Thyroid gland (tissue), 4 donors: ENCODE data around the gene SHISAL1. TPM values are rescaled to one million over a fixed set of nuclear protein-coding genes. Genes with fewer than 3 reads are reported as not detected.

Experiments used
- DNase-seq, 2 donors: peaks; one replicate each; pipeline ENCODE4 v3.0.0-alpha.2; 2019
- H3K27ac ChIP-seq, 3 donors: fragments of 200-600 bp; sonication (generic); 1 replicate in 2 of 3; 2 replicates in 1 of 3; pipeline ENCODE4 v1.5.1; 2016 to 2019; ENCODE audit warnings: mild to moderate bottlenecking in 1 of 3, moderate library complexity in 1 of 3
- H3K27me3 ChIP-seq: fragments of 200-600 bp; sonication (generic); one replicate; pipeline ENCODE4 v1.5.1; 2019
- H3K36me3 ChIP-seq, 2 donors: fragments of 200-600 bp; sonication (generic); one replicate each; pipeline ENCODE4 v1.5.1; 2016 to 2019
- H3K4me1 ChIP-seq, 2 donors: fragments of 200-600 bp; sonication (generic); one replicate each; pipeline ENCODE4 v1.5.1; 2017 to 2019
- H3K4me3 ChIP-seq, 3 donors: fragments of 200-600 bp; sonication (generic); replicated peaks in 1 of 3; 1 replicate in 2 of 3; 2 replicates in 1 of 3; pipeline ENCODE4 v1.5.1; 2016; ENCODE audit warnings: mild to moderate bottlenecking in 1 of 3
- H3K9me3 ChIP-seq: fragments of 200-600 bp; sonication (generic); one replicate; pipeline ENCODE4 v1.5.1; 2017
- POLR2A ChIP-seq, 2 donors: fragments of 450-650 bp; IDR thresholded peaks; one replicate each; pipeline ENCODE4 v1.6.1; 2017; ENCODE audit warnings: antibody characterized with exemption in 2 of 2, mild to moderate bottlenecking in 2 of 2, moderate library complexity in 1 of 2
- WGBS, 2 donors: methylation state at CpG; one replicate each; pipeline ENCODE4 v1.1.5; 2017; 5-methylcytosine and 5-hydroxymethylcytosine counted together
- intact Hi-C: fragments of 100-400 bp; cut with DNase I; formaldehyde crosslinking; loops from one replicate; pipeline ENCODE4 v1.15.1; 2023
- total RNA-seq, 4 donors: library from RNA; depleted of rRNA; stranded (reverse); fragments of >200 nt; gene quantifications; one replicate each; pipeline ENCODE4 v1.2.3, GENCODE V29; 2016
- TF ChIP-seq, protein P1 (sequence below), 6 experiments: fragments of 200-600 bp in 3 of 6; fragments of 450-650 bp in 3 of 6; sonication (generic) in 3 of 6; IDR thresholded peaks; one replicate each; pipeline ENCODE4 v1.5.1; 2016 to 2019; ENCODE audit warnings: antibody characterized with exemption in 6 of 6, mild to moderate bottlenecking in 2 of 6, inconsistent platforms in 1 of 6, moderate library complexity in 1 of 6

Gene SHISAL1
- total RNA-seq, 4 donors from 2014 or later = 0.22 to 1.9 (median 1.0) TPM

DNA sequence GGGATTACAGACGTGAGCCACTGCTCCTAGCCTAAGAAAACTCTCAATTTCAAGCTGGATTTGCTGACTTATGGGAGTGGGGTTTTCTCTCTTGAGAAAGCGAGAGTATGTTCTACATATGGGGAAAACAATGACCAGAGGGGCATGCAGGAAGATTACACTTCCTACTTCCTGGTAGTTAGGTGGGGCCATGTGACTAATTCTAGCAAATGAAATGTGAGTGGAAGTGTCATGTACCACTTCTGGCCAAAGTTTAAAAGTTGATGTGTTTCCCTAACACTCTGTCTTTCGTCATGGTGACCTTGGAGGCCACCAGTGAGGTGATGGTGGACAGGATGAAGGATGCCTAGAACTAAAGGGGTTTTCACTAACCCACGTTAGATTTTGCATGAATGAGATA, 81.5 kb downstream of the SHISAL1 start:
- 81 to 89% methylated on average over 4 of the region's 4 CpGs for WGBS, 2 donors
- Histone ChIP-seq H3K9me3 (no peaks in the 10 kb centered on the region), H3K4me3 (no peak overlapping the region), H3K4me1 (no peaks in the 10 kb centered on the region), H3K27me3 (no peaks in the 10 kb centered on the region), H3K27ac (no peak overlapping the region), H3K36me3 (no peaks in the 10 kb centered on the region)
- no peak for TF ChIP-seq POLR2A (IDR thresholded peaks at IDR 0.05)
- TF ChIP-seq, protein P1, sequence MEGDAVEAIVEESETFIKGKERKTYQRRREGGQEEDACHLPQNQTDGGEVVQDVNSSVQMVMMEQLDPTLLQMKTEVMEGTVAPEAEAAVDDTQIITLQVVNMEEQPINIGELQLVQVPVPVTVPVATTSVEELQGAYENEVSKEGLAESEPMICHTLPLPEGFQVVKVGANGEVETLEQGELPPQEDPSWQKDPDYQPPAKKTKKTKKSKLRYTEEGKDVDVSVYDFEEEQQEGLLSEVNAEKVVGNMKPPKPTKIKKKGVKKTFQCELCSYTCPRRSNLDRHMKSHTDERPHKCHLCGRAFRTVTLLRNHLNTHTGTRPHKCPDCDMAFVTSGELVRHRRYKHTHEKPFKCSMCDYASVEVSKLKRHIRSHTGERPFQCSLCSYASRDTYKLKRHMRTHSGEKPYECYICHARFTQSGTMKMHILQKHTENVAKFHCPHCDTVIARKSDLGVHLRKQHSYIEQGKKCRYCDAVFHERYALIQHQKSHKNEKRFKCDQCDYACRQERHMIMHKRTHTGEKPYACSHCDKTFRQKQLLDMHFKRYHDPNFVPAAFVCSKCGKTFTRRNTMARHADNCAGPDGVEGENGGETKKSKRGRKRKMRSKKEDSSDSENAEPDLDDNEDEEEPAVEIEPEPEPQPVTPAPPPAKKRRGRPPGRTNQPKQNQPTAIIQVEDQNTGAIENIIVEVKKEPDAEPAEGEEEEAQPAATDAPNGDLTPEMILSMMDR (IDR thresholded peaks at IDR 0.05) = no peak
- intact Hi-C loops = no loop called here
- no peak for DNase-seq

DNA sequence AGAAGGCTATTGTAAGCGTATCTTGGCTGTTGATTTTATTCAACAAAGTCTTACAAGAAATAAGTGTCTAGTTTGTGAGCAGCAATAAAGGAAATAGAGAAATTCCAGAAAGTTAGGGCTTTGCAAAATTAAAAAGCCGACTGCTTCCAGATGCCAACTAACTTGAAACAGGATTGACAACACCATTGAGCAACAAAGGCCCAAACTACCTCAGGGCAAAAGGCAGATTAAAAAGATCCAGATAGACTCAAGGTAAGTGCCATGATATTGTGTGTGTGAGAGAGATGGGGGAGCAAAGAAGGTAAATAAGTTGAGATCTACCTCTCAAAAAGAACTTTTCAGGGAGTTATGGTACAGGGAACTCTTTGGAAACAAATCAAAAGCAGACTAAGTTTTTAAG, 82.9 kb downstream of the SHISAL1 start:
- 90 to 94% methylated on average over 2 of the region's 2 CpGs for WGBS, 2 donors
- no peak for TF ChIP-seq POLR2A (IDR thresholded peaks at IDR 0.05)
- TF ChIP-seq, protein P1 (IDR thresholded peaks at IDR 0.05) = no peak

DNA sequence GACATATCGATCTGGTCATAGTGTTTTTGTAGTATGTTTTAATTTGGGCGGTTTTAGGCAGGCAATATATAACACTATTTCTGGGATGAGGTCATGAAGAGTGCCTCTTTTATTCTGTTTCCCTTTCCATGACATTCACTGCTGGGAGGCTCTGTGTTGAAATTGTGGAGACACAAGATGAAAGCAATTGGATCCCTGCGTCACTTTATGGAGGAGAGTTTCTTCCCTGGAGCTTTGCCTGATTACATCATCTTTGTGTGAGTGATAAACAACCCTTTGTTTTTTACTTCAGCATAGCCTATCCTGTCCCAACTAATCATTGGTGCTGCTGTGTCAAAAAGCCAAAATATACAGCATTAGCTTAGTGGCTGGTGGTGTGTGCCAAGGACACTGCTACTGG, 83.4 kb downstream of the SHISAL1 start:
- Histone ChIP-seq H3K27ac (no peak overlapping the region), H3K4me3 (no peak overlapping the region), H3K36me3 (no peaks in the 10 kb centered on the region), H3K4me1 (no peaks in the 10 kb centered on the region), H3K27me3 (no peaks in the 10 kb centered on the region), H3K9me3 (no peaks in the 10 kb centered on the region)
- DNase-seq = no peak
- no peak for TF ChIP-seq POLR2A (IDR thresholded peaks at IDR 0.05)
- TF ChIP-seq, protein P1 (IDR thresholded peaks at IDR 0.05) = no peak
- WGBS, 2 donors = 91% methylated on average over 3 of the region's 3 CpGs
- intact Hi-C loops = no loop called here

More for the DNA sequence above, 82.9 kb downstream of the SHISAL1 start:
- Histone ChIP-seq H3K9me3 (no peaks in the 10 kb centered on the region), H3K27ac (no peak overlapping the region), H3K4me3 (no peak overlapping the region), H3K4me1 (no peaks in the 10 kb centered on the region), H3K27me3 (no peaks in the 10 kb centered on the region), H3K36me3 (no peaks in the 10 kb centered on the region)
- intact Hi-C loops = no loop called here
- DNase-seq = no peak

DNA sequence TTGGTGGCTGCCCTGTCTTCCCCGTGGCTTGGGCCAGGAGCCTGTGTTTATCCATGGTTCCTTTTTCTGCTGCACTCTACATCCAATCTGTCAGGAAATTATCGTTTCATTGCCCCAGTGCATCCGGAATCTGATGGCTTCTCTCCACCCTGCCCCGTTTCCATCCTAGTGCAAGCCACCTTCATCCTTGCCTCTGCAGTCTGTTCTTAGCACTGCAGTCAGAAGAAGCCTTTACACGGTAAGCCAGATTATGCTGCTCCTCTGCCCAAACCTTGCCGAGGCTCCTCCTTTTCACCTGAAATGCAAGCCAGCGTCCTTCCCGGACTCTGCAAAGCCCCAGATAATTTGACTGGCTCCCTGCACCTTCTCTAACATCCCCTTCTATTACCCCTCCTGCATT, 86.9 kb downstream of the SHISAL1 start:
- DNase-seq = no peak
- Histone ChIP-seq H3K36me3 (no peaks in the 10 kb centered on the region), H3K4me3 (no peak overlapping the region), H3K27me3 (no peaks in the 10 kb centered on the region), H3K9me3 (no peaks in the 10 kb centered on the region), H3K4me1 (no peaks in the 10 kb centered on the region), H3K27ac (no peak overlapping the region)
- TF ChIP-seq POLR2A (IDR thresholded peaks at IDR 0.05) = no peak
- TF ChIP-seq, protein P1 (IDR thresholded peaks at IDR 0.05) = no peak
- intact Hi-C loops = no loop called here
- 79 to 84% methylated on average over 8 of the region's 8 CpGs for WGBS, 2 donors

DNA sequence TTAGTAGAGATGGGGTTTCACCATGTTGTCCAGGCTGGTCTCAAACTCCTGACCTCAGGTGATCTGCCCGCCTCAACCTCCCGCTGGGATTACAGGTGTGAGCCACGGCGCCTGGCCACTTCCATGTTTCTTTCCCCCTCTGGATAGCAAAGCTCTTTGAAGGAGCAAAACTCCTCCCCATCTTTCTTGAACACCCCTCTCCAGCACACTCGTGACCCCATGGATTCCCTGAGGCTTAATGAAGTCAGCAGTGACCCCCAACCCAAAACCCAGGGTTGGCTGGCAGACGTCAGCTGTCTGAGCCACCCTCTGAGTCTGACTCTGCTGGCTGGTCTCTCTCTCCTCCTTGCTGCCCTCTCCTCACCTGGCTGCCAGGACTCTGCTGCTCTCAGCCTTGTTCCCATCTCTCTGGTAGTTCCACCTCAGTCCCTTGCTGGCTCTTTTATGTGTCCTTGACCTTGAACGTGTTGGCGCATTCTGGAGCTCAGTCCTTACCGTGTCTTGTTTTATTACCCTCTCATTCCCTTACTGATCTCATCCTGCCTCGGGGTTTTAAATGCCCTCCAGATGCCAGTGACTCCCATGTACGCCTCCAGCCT, 87.6 kb downstream of the SHISAL1 start:
- TF ChIP-seq POLR2A (IDR thresholded peaks at IDR 0.05) = no peak
- TF ChIP-seq, protein P1 (IDR thresholded peaks at IDR 0.05) = no peak
- Histone ChIP-seq H3K4me1 (no peaks in the 10 kb centered on the region), H3K9me3 (no peaks in the 10 kb centered on the region), H3K36me3 (no peaks in the 10 kb centered on the region), H3K4me3 (no peak overlapping the region), H3K27ac (no peak overlapping the region), H3K27me3 (no peaks in the 10 kb centered on the region)
- intact Hi-C loops = no loop called here
- 71 to 78% methylated on average over 10 to 11 of the region's 11 CpGs for WGBS, 2 donors
- DNase-seq = no peak
